ENCODE data around the gene RASGRF1. TPM values are rescaled to one million over a fixed set of nuclear protein-coding genes. Genes with fewer than 3 reads are reported as not detected.

RASGRF1 gene
- total and polyA plus RNA-seq, 9 donors, result 0.23 to 9.5 (median 1.0) TPM; not detected in 1

DNA sequence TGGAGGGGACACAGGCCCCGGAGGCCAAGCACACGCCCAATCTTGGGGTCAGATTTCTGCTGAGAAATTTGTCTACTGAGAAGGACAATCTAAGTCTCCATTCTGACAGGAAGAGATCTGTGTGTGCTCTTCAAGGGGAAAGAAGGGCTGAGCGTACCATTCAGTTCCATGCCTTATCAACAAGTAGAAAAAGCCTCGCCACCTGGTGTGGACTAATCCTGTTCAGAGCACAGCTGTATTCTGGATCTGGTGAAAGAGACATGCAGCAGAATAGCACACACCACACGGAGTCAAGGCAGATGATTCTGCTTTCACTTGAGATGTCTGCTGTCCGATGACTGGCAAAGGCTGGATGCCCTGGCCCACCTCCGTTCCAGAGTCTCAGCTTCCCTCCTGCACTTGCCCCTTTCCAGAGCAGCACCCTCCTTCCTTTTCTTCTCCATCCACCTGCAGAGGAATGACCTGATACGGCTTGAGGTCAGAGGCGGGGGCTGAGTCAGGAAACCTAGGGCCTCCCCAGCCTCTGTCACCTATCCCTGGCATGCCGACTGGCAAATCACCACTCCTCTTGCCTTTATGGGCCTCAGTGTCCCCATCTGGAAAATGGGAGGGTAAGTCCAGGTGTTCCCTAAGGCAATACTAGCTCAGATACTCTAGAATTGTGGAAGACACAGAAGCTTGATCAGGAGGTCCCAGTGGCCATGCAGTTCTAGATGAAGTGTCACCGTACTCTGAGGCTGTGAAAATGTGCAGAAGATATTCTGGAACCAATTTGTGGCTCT is 108.9 kb downstream of the RASGRF1 start:
- no peak for DNase-seq
- WGBS, 3 donors, result 89 to 93% (median 90%) methylated on average over 11 of the region's 11 CpGs
- H3K4me3 ChIP-seq, result no peak overlapping the region
- H3K9me3 ChIP-seq, result no peaks in the 10 kb centered on the region
- H3K27me3 ChIP-seq, result no peaks in the 10 kb centered on the region
- peaks cover 6% of the 10 kb centered on the region for H3K4me1 ChIP-seq (ENCODE audit: insufficient read depth)
- H3K27ac ChIP-seq, result no peak overlapping the region
- no peak for TF ChIP-seq POLR2A (IDR thresholded peaks at IDR 0.05)
- TF ChIP-seq EP300 (IDR thresholded peaks at IDR 0.05), result no peak
- no peak for TF ChIP-seq CTCF (IDR thresholded peaks at IDR 0.05)
- no peaks in the 10 kb centered on the region for H3K36me3 ChIP-seq
- intact Hi-C loops (cut with DNase I), result loop anchor here in 1 of 4 donors (5.0 kb wide), 1 partner anchor 69 kb away; no protein-coding TSS in a partner anchor

GRCh38 chr15:78979456-78980320 is 110.9 kb downstream of the RASGRF1 start:
- Histone ChIP-seq H3K4me1 (ENCODE audit: insufficient read depth) (peaks cover 6% of the 10 kb centered on the region), H3K27me3 (no peaks in the 10 kb centered on the region), H3K27ac (peak overlapping the region in 1 of 2 donors; percentile 7), H3K4me3 (no peak overlapping the region), H3K36me3 (no peaks in the 10 kb centered on the region), H3K9me3 (no peaks in the 10 kb centered on the region)
- peak; percentile 62 to 77 (median 75) for DNase-seq
- intact Hi-C loops (cut with DNase I), result loop anchor here in 1 of 4 donors (5.0 kb wide), 1 partner anchor 67 kb away; no protein-coding TSS in a partner anchor
- WGBS, 3 donors, result 48 to 54% (median 49%) methylated on average over 17 of the region's 17 CpGs
- TF ChIP-seq EP300 (IDR thresholded peaks at IDR 0.05) (no peak), POLR2A (IDR thresholded peaks at IDR 0.05) (no peak), CTCF (IDR thresholded peaks at IDR 0.05) (peak; percentile 23 to 56 (median 49))

- no peaks in the 10 kb centered on the region for H3K27me3 ChIP-seq
- no peaks in the 10 kb centered on the region for H3K36me3 ChIP-seq
- TF ChIP-seq EP300 (IDR thresholded peaks at IDR 0.05) (no peak), CTCF (IDR thresholded peaks at IDR 0.05) (no peak), POLR2A (IDR thresholded peaks at IDR 0.05) (no peak)
- H3K27ac ChIP-seq, result no peak overlapping the region
- no peak for DNase-seq
- no peak overlapping the region for H3K4me3 ChIP-seq
- WGBS, 3 donors, result 91 to 95% (median 94%) methylated on average over 19 of the region's 19 CpGs
- H3K4me1 ChIP-seq (ENCODE audit: insufficient read depth), result peaks cover 6% of the 10 kb centered on the region
- H3K9me3 ChIP-seq, result no peaks in the 10 kb centered on the region
- intact Hi-C loops (cut with DNase I), result no loop called here
Observed at GRCh38 chr15:78978601-78979179, 111.9 kb downstream of the RASGRF1 start.

DNA sequence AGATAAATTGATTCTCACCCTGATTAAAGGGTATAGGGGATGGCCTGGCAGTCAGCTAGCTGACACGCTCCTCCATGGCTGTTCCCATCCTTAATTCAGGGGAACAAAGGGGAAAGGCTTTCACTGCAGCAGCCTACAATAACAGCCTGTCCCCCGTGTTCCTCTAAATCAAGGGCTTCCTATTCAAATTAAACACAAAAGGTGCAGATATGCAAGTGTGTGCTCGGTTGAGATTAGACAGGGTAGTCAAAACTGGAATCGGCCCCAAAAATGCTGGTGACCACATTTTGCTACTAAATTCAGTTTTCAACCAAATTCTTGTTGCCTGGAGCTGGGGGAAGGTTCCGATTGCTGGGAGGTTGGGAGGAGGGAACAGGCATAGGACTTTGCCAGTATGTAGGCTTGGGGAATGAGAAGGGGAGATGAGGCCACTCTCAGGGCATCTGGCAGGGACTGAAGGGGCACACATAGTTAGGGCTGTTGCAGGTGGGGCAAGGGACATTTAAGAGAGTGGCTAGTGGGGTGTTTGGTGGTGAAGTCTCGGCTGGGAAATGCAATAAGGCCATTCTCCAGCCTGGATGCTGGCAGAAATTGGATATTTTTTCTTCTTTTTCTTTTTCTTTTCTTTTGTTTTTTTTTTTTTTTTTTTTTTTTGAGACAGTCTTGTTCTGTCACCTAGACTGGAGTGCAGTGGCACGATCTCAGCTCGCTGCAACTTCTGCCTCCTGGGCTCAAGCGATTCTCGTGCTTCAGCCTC is 112.8 kb downstream of the RASGRF1 start:
- Histone ChIP-seq H3K36me3 (no peaks in the 10 kb centered on the region), H3K4me1 (ENCODE audit: insufficient read depth) (peaks cover 6% of the 10 kb centered on the region), H3K27me3 (no peaks in the 10 kb centered on the region), H3K4me3 (no peak overlapping the region), H3K9me3 (no peaks in the 10 kb centered on the region), H3K27ac (no peak overlapping the region)
- intact Hi-C loops (cut with DNase I), result no loop called here
- no peak for TF ChIP-seq POLR2A (IDR thresholded peaks at IDR 0.05)
- TF ChIP-seq CTCF (IDR thresholded peaks at IDR 0.05), result no peak
- TF ChIP-seq EP300 (IDR thresholded peaks at IDR 0.05), result no peak
- DNase-seq, result no peak
- 91 to 93% (median 92%) methylated on average over 10 of the region's 10 CpGs for WGBS, 3 donors

Measured in ovary (tissue), 9 donors.